ENCODE data around the gene ABCD4.

ABCD4 gene

GRCh38 chr14:74313601-74314000 lies 10.9 kb upstream of the ABCD4 start:
- Histone ChIP-seq H2AFZ (ENCODE audit: low read length) (peak overlapping the region; percentile 15; the same call in 1 of the 2 replicates), H3K79me2 (ENCODE audit: insufficient read depth, low read length) (no peaks in the 10 kb centered on the region), H3K9ac (ENCODE audit: low read depth, low read length, poor library complexity, severe bottlenecking) (no peak overlapping the region), H3K9me2 (replicated peaks; ENCODE audit: low read depth, low read length) (no peaks in the 10 kb centered on the region), H3K36me3 (ENCODE audit: insufficient read depth, low read length) (no peaks in the 10 kb centered on the region), H3K9me3 (ENCODE audit: insufficient read depth, low read depth, low read length) (no peaks in the 10 kb centered on the region), H3K4me2 (ENCODE audit: low read depth, low read length, poor library complexity, severe bottlenecking) (no peak overlapping the region), H3F3A (ENCODE audit: low read depth) (no peaks in the 10 kb centered on the region), H3K27me3 (ENCODE audit: insufficient read depth, low read length, poor library complexity, severe bottlenecking) (no peaks in the 10 kb centered on the region), H3K4me3 (ENCODE audit: low read length, poor library complexity, severe bottlenecking) (no peak overlapping the region), H3K4me1 (ENCODE audit: insufficient read depth, low read length, poor library complexity, severe bottlenecking) (no peaks in the 10 kb centered on the region), H4K20me1 (ENCODE audit: insufficient read depth, low read length, poor library complexity, severe bottlenecking) (no peaks in the 10 kb centered on the region)
- TF ChIP-seq EZH2phosphoT487 (IDR thresholded peaks at IDR 0.05; ENCODE audit: borderline replicate concordance): no peak
- TF ChIP-seq CTCF (conservative IDR thresholded peaks at IDR 0.05; ENCODE audit: low read length): no peak

GRCh38 chr14:74312161-74312560 lies 9.4 kb upstream of the ABCD4 start:
- TF ChIP-seq CTCF (conservative IDR thresholded peaks at IDR 0.05; ENCODE audit: low read length): no peak
- no peak for TF ChIP-seq EZH2phosphoT487 (IDR thresholded peaks at IDR 0.05; ENCODE audit: borderline replicate concordance)
- Histone ChIP-seq H4K20me1 (ENCODE audit: insufficient read depth, low read length, poor library complexity, severe bottlenecking) (no peaks in the 10 kb centered on the region), H3K4me3 (ENCODE audit: low read length, poor library complexity, severe bottlenecking) (no peak overlapping the region)

GRCh38 chr14:74309125-74310022 lies 6.6 kb upstream of the ABCD4 start:
- no peak overlapping the region for H2AFZ ChIP-seq (ENCODE audit: low read length)
- no peaks in the 10 kb centered on the region for H3F3A ChIP-seq (ENCODE audit: low read depth)
- H3K9me2 ChIP-seq (replicated peaks; ENCODE audit: low read depth, low read length): no peaks in the 10 kb centered on the region
- TF ChIP-seq EZH2phosphoT487 (IDR thresholded peaks at IDR 0.05; ENCODE audit: borderline replicate concordance) (no peak), CTCF (conservative IDR thresholded peaks at IDR 0.05; ENCODE audit: low read length) (no peak)
- no peaks in the 10 kb centered on the region for H3K9me3 ChIP-seq (ENCODE audit: insufficient read depth, low read depth, low read length)
- H3K4me3 ChIP-seq (ENCODE audit: low read length, poor library complexity, severe bottlenecking): no peak overlapping the region
- H3K4me2 ChIP-seq (ENCODE audit: low read depth, low read length, poor library complexity, severe bottlenecking): no peak overlapping the region
- no peaks in the 10 kb centered on the region for H3K79me2 ChIP-seq (ENCODE audit: insufficient read depth, low read length)
- H4K20me1 ChIP-seq (ENCODE audit: insufficient read depth, low read length, poor library complexity, severe bottlenecking): no peaks in the 10 kb centered on the region
- H3K36me3 ChIP-seq (ENCODE audit: insufficient read depth, low read length): no peaks in the 10 kb centered on the region
- H3K4me1 ChIP-seq (ENCODE audit: insufficient read depth, low read length, poor library complexity, severe bottlenecking): no peaks in the 10 kb centered on the region
- H3K27me3 ChIP-seq (ENCODE audit: insufficient read depth, low read length, poor library complexity, severe bottlenecking): no peaks in the 10 kb centered on the region
- H3K9ac ChIP-seq (ENCODE audit: low read depth, low read length, poor library complexity, severe bottlenecking): no peak overlapping the region

More at GRCh38 chr14:74312161-74312560, 9.4 kb upstream of the ABCD4 start:
- Histone ChIP-seq H3K9ac (ENCODE audit: low read depth, low read length, poor library complexity, severe bottlenecking) (no peak overlapping the region), H2AFZ (ENCODE audit: low read length) (no peak overlapping the region), H3K4me1 (ENCODE audit: insufficient read depth, low read length, poor library complexity, severe bottlenecking) (no peaks in the 10 kb centered on the region), H3K79me2 (ENCODE audit: insufficient read depth, low read length) (no peaks in the 10 kb centered on the region), H3K9me3 (ENCODE audit: insufficient read depth, low read depth, low read length) (no peaks in the 10 kb centered on the region), H3K4me2 (ENCODE audit: low read depth, low read length, poor library complexity, severe bottlenecking) (no peak overlapping the region), H3K27me3 (ENCODE audit: insufficient read depth, low read length, poor library complexity, severe bottlenecking) (no peaks in the 10 kb centered on the region), H3K9me2 (replicated peaks; ENCODE audit: low read depth, low read length) (no peaks in the 10 kb centered on the region), H3K36me3 (ENCODE audit: insufficient read depth, low read length) (no peaks in the 10 kb centered on the region), H3F3A (ENCODE audit: low read depth) (no peaks in the 10 kb centered on the region)
